MCF 10A (cell line): ENCODE results near the gene ZBTB7C. TPM values are rescaled to one million over a fixed set of nuclear protein-coding genes. Genes with fewer than 3 reads are reported as not detected.

ENCODE experiments used
- BruUV-seq: library from RNA; stranded (reverse); fragments of 400-500 nt; replicated peaks from 2 replicates; lab custom pipeline; 2021; lab: Mats Ljungman, UMichigan
- CTCF ChIA-PET: fragments of 300-600 bp; sonication (Branson Sonifier 250); formaldehyde crosslinking; extraction: SDS; loops from one replicate; lab custom pipeline; 2021; ENCODE audit warnings: antibody characterized with exemption, inconsistent platforms; lab: Yijun Ruan, JAX
- POLR2A ChIA-PET: fragments of 300-600, 350-650 bp; sonication (Branson Sonifier 250); formaldehyde crosslinking; extraction: SDS; loops from one replicate; lab custom pipeline; 2020; ENCODE audit warnings: antibody characterized with exemption, inconsistent platforms; lab: Yijun Ruan, JAX
- DNase-seq: peaks from one replicate; pipeline ENCODE4 v3.0.0-alpha.2; 2018; ENCODE audit not compliant: unreplicated experiment
- H3K27ac Mint-ChIP-seq: one replicate; pipeline ENCODE4 v1.8.0; 2022; ENCODE audit warnings: mild to moderate bottlenecking, low read depth, mixed read lengths; ENCODE audit not compliant: unreplicated experiment
- H3K27me3 Mint-ChIP-seq: one replicate; pipeline ENCODE4 v1.8.0; 2022; ENCODE audit warnings: mixed read lengths; ENCODE audit not compliant: insufficient read depth, unreplicated experiment
- H3K36me3 Mint-ChIP-seq: one replicate; pipeline ENCODE4 v1.8.0; 2022; ENCODE audit warnings: mild to moderate bottlenecking, moderate library complexity, mixed read lengths; ENCODE audit not compliant: insufficient read depth, unreplicated experiment
- H3K4me1 Mint-ChIP-seq: one replicate; pipeline ENCODE4 v1.8.0; 2022; ENCODE audit warnings: mixed read lengths; ENCODE audit not compliant: insufficient read depth, unreplicated experiment
- H3K4me3 Mint-ChIP-seq: one replicate; pipeline ENCODE4 v1.8.0; 2022; ENCODE audit warnings: mild to moderate bottlenecking, moderate library complexity, mixed read lengths; ENCODE audit not compliant: unreplicated experiment
- H3K9me3 Mint-ChIP-seq: one replicate; pipeline ENCODE4 v1.8.0; 2022; ENCODE audit warnings: mixed read lengths; ENCODE audit not compliant: unreplicated experiment
- intact Hi-C: fragments of 100-400 bp; cut with micrococcal nuclease; formaldehyde crosslinking; loops from 2 replicates; pipeline ENCODE4 v1.14.1; 2022
- total RNA-seq: library from RNA; stranded (reverse); gene quantifications from 2 replicates; pipeline ENCODE4 v1.2.3, GENCODE V29; 2022
- TF ChIP-seq, protein P1 (sequence below): fragments of 200-600 bp; IDR thresholded peaks from one replicate; pipeline ENCODE4 v1.8.0; 2022; ENCODE audit warnings: antibody characterized with exemption, mild to moderate bottlenecking; ENCODE audit not compliant: unreplicated experiment

The ZBTB7C gene
- total RNA-seq, 1 experiment from 2014 or later = 0.42 TPM

DNA sequence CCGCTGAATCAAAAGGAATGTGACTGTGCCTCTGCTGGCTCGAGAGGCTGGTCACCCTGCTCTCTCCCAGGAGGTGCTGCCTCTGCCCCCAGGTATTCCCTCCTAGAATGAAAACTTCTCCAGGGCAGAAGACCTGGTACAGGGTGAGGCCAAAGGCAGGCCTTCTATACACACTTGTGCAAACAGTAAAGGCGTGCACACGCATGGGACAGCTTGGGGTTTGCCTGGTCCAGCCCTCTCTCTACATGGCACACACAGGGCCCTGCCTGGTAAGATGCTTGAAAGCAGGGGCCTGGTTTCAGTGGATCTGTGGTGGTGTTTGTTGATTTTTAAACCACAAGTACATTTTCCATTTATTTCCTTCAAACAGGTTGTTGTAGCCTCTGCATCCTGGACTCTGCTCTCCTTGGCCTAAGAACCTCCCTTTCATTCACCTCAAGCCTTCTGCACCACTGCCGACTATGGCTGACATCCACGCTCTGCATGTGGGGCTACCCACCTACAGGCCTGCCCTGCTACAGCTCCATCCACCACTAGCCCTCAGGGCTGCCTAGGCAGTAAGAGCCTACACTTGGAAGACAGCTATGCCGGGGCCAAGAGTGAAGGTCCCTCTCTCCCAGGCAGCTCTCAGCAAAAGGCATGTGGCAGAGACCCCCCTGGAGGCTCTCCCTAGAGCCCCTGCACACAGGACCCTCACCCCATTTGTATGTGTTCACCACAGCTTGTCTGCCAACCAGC, 190.7 kb downstream of the ZBTB7C start:
- Mint-ChIP-seq H3K27me3 (no peaks in the 10 kb centered on the region), H3K9me3 (no peaks in the 10 kb centered on the region), H3K36me3 (no peaks in the 10 kb centered on the region), H3K4me3 (no peak overlapping the region), H3K4me1 (no peaks in the 10 kb centered on the region), H3K27ac (no peak overlapping the region)
- BruUV-seq = no TSS peak
- intact Hi-C loops = no loop called here
- ChIA-PET POLR2A (no interaction called here), CTCF (no interaction called here)
- TF ChIP-seq, protein P1, sequence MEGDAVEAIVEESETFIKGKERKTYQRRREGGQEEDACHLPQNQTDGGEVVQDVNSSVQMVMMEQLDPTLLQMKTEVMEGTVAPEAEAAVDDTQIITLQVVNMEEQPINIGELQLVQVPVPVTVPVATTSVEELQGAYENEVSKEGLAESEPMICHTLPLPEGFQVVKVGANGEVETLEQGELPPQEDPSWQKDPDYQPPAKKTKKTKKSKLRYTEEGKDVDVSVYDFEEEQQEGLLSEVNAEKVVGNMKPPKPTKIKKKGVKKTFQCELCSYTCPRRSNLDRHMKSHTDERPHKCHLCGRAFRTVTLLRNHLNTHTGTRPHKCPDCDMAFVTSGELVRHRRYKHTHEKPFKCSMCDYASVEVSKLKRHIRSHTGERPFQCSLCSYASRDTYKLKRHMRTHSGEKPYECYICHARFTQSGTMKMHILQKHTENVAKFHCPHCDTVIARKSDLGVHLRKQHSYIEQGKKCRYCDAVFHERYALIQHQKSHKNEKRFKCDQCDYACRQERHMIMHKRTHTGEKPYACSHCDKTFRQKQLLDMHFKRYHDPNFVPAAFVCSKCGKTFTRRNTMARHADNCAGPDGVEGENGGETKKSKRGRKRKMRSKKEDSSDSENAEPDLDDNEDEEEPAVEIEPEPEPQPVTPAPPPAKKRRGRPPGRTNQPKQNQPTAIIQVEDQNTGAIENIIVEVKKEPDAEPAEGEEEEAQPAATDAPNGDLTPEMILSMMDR = no peak
- DNase-seq = no peak

DNA sequence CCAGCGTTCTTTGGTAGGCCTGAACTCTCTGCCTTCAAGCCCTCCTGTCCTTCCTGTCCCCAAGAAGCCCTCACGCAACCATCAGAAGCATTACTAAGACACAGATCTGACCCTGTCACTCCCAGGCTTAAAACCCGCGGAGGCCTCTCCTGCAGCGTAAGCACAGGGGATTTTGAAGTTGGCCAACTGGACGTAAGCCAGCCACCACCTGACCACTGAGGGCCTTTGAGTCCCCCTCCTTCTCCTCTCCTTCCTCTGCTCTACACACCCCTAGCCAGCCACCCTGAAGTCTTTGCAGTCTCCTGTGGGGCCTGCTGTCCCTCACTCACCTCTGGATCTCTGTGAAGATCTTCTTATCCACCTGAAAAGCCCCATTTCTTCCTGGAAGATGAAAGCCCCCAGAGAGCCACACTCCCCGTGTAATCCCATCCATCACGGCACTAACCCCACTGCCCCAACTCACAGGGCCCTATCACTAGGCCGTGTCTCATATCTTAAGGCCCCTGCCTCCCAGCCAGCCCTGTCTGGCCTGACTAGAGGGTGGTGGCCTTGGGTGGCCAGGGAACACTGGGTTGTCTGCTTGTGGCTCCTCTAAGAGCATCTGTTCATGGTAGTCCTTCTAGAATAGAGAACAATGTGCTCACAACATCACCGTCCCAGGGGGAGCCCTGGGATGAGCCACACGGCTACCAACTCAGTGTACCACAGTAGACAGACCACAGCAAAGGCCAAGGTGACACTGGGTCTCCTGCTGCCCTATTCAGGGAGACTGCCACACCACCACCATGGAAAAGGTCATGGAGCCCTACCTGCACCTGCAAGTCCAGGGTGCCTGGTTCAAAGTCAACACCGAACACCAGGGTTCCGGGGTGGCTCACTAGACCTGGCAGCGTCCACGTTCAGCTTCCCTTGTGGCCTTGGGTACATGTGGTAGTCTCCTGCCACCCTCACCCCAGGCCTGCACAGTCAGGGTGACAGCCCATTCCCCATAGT, 191.6 kb downstream of the ZBTB7C start:
- intact Hi-C loops = no loop called here
- Mint-ChIP-seq H3K27me3 (no peaks in the 10 kb centered on the region), H3K36me3 (no peaks in the 10 kb centered on the region), H3K9me3 (no peaks in the 10 kb centered on the region), H3K4me1 (no peaks in the 10 kb centered on the region), H3K4me3 (no peak overlapping the region), H3K27ac (no peak overlapping the region)
- DNase-seq = no peak
- ChIA-PET POLR2A (no interaction called here), CTCF (no interaction called here)
- BruUV-seq = no TSS peak
- TF ChIP-seq, protein P1 = no peak

DNA sequence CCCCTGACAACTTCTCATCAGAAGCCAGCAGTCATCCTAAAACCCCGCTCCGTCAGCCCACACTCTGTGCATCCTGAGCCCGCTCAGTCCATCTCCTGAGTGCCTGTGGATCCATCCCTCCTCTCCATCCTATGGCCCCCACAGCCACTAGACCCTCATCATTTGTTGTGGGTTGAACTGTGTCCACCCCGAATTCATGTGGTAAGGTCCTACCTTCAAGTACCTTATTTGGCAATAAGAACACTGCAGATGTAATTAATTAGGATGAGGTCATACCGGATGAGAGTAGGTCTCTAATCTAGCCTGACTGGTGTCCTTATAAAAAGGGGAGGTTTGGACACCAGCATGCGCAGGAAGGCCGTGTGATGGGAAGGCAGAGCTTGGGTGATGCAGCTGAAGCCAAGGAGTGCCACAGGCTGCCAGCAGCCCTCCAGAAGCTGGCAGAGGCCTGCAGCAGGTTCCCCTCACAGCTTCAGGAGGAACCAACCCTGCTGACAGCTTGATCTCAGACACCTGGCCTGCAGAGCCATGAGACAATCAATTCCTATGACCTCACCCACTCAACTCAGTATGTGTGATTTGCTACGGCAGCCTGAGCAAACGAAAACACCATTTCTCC, 192.4 kb downstream of the ZBTB7C start:
- H3K27ac Mint-ChIP-seq = no peak overlapping the region

More for the DNA sequence above, 192.4 kb downstream of the ZBTB7C start:
- Mint-ChIP-seq H3K27me3 (peaks cover 1% of the 10 kb centered on the region), H3K9me3 (no peaks in the 10 kb centered on the region), H3K4me3 (no peak overlapping the region), H3K36me3 (no peaks in the 10 kb centered on the region), H3K4me1 (no peaks in the 10 kb centered on the region)
- no peak for DNase-seq
- TF ChIP-seq, protein P1 = no peak
- intact Hi-C loops = no loop called here
- POLR2A ChIA-PET = no interaction called here
- CTCF ChIA-PET = no interaction called here
- BruUV-seq = no TSS peak
